Measurements from ENCODE around the gene RRAS2.
"Not testable (repeated sequence)": the region's sequence is repeated elsewhere in the genome, so short reads cannot be mapped to it uniquely, and the experiment has no call there.

RRAS2 gene

DNA sequence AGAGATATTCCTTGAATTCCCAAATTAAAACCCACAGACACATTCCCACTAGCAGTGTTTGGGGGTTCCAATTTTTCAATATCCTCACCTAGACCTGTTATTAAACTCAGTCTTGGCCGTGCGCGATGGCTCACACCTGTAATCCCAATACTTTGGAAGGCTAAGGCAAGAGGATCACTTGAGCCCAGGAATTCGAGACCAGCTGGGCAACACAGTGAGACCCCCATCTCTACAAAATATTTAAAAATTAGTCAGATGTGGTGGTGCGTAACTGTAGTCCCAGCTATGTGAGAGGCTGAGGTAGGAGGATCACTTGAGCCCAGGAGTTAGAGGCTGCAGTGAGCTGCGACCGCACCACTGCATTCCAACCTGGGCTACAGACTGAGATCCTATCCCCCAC is 53.3 kb downstream of the RRAS2 start:
- TF ChIP-seq, protein P1, sequence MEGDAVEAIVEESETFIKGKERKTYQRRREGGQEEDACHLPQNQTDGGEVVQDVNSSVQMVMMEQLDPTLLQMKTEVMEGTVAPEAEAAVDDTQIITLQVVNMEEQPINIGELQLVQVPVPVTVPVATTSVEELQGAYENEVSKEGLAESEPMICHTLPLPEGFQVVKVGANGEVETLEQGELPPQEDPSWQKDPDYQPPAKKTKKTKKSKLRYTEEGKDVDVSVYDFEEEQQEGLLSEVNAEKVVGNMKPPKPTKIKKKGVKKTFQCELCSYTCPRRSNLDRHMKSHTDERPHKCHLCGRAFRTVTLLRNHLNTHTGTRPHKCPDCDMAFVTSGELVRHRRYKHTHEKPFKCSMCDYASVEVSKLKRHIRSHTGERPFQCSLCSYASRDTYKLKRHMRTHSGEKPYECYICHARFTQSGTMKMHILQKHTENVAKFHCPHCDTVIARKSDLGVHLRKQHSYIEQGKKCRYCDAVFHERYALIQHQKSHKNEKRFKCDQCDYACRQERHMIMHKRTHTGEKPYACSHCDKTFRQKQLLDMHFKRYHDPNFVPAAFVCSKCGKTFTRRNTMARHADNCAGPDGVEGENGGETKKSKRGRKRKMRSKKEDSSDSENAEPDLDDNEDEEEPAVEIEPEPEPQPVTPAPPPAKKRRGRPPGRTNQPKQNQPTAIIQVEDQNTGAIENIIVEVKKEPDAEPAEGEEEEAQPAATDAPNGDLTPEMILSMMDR (IDR thresholded peaks at IDR 0.05; ENCODE audit: extremely low read depth, insufficient read depth, missing control alignments) = no peak
- DNase-seq (ENCODE audit: low spot score) = no peak
- in situ Hi-C loops (cut with MboI; ENCODE audit: low pct_unique_long_range_greater_than_20kb, low sequenced_read_pairs, unreplicated experiment) = no loop called here

DNA sequence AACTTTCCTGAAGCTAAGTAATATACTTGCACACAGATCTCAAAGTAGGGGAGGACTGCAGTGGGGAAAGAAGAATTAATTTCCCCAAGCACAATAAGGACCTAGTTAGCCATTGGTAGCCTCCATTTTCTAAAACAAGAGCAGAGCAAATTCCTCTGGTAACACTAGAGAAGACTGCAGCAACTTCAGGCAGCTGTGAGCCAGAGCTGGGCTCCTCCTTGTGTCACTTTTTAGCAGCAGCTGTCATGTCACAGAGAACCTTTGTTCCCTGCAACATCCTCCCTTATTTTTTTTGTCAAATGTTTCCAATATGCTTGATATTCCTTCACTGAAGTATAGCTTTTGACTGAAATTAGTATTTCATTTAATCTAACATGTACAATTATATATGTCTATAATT is 54.4 kb downstream of the RRAS2 start:
- in situ Hi-C loops (cut with MboI; ENCODE audit: low pct_unique_long_range_greater_than_20kb, low sequenced_read_pairs, unreplicated experiment) = no loop called here
- TF ChIP-seq, protein P1 (IDR thresholded peaks at IDR 0.05; ENCODE audit: extremely low read depth, insufficient read depth, missing control alignments) = no peak
- DNase-seq (ENCODE audit: low spot score) = no peak

DNA sequence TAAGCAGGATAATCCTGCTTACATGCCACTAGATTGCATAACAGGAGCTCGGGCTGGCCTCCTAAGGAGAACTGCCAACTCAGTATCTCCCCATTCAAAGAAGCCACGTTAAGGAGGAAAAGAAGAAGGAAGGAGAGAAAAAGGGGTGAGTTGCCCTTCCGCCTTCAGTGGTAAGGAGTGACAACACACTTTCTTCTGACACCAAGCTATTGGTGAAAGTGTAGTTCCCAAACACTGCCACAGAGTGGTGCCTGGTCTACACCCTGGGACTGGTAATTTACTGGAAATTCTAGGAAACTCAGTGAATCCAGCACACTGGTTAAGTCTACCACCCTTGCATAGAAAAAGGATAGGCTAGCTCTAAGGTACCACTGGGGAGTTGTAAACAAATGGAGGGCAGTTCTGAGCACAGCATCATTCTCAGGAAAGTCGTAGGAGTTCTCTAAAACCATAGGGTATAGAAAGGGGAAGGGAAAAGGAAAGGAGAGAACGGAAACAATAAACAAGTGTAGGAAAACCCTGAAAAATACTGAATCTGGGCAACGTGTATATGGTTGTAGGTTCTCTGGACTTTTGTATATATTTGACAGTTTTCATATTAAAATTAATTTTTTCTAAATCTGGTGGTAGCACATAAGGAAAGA is 58.2 kb downstream of the RRAS2 start:
- TF ChIP-seq, protein P1 (IDR thresholded peaks at IDR 0.05; ENCODE audit: extremely low read depth, insufficient read depth, missing control alignments) = peak; percentile 77
- in situ Hi-C loops (cut with MboI; ENCODE audit: low pct_unique_long_range_greater_than_20kb, low sequenced_read_pairs, unreplicated experiment) = no loop called here
- peak; percentile 33 for DNase-seq (ENCODE audit: low spot score)

DNA sequence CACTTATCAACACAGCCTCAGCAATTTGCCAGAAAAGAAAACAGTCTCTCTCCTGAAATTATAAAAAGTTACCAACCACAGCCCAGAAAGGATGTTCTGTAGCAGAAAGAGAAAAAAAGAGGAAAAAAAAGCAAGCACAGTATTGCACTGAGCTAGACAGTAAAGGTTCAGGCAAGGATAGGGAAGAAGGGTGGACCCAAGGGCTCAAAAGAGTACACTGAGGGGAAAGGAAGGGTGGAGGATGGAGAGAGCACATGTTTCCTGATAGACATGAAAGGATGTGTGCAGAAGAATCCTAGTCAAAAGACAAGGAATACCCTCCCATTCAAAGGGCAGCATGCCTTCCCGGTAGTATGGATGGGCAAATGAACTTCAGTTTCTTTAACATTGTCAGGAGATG is 59.1 kb downstream of the RRAS2 start:
- in situ Hi-C loops (cut with MboI; ENCODE audit: low pct_unique_long_range_greater_than_20kb, low sequenced_read_pairs, unreplicated experiment) = loop anchor here (25.0 kb wide), 1 partner anchor 162 kb away; no protein-coding TSS in a partner anchor
- DNase-seq (ENCODE audit: low spot score) = no peak

DNA sequence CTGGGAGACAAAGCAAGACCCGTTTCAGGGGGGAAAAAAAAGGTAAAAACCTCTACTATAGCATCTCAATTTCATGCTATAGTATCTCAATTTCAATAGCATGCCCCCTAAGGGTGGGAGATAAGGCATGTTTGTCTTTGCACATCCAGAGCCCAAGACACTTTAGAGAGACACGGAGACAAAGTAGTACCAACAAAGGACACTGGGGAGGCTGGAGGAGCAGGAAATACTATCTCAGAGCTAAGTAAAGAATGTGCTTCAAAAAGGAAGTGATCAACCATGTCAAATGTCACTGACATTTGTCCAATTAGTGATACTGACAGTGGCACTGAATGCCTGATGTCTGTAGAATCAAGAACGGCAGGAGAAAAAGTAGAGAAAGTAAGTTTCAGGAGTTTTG is 68.6 kb downstream of the RRAS2 start:
- TF ChIP-seq, protein P1 (IDR thresholded peaks at IDR 0.05; ENCODE audit: extremely low read depth, insufficient read depth, missing control alignments) = no peak
- in situ Hi-C loops (cut with MboI; ENCODE audit: low pct_unique_long_range_greater_than_20kb, low sequenced_read_pairs, unreplicated experiment) = loop anchor here (25.0 kb wide), 1 partner anchor 172 kb away; no protein-coding TSS in a partner anchor
- DNase-seq (ENCODE audit: low spot score) = no peak

More for the DNA sequence above, 59.1 kb downstream of the RRAS2 start:
- TF ChIP-seq, protein P1 (IDR thresholded peaks at IDR 0.05; ENCODE audit: extremely low read depth, insufficient read depth, missing control alignments) = no peak

DNA sequence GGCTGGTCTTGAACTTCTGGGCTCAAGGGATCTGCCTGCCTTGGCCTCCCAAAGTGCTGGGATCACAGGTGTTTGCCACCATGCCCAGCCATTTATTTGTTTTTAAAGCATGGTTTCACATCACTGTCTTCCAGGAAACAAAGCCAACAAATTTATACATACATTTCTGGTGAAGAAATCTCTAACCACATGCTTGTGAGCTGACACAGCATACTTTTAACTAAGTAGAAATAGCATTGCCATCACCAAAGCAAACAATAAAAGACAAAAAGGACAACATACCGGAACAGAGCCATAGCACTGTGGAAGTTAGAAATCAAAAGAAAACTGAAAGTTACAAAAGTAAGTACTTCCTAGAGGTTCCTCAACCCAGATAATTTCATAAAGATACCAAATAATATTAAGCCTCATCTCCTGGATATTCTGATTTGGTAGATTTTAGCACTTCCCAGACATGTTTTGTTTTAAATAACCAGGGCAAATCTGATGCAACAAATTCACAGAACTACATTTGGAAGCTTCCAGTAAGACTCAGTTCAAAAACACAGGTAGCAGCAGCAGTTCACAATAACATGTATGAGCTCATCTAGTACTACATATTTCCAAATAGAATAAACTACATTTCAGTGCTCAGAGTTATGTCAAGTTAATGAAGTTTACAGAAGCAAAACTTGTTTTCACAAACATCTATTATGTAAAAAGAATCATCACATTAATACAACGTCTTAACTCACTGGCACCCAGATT is 70.6 kb downstream of the RRAS2 start:
- DNase-seq (ENCODE audit: low spot score) = no peak
- TF ChIP-seq, protein P1 (IDR thresholded peaks at IDR 0.05; ENCODE audit: extremely low read depth, insufficient read depth, missing control alignments) = no peak
- in situ Hi-C loops (cut with MboI; ENCODE audit: low pct_unique_long_range_greater_than_20kb, low sequenced_read_pairs, unreplicated experiment) = loop anchor here (25.0 kb wide), 1 partner anchor 174 kb away; no protein-coding TSS in a partner anchor

DNA sequence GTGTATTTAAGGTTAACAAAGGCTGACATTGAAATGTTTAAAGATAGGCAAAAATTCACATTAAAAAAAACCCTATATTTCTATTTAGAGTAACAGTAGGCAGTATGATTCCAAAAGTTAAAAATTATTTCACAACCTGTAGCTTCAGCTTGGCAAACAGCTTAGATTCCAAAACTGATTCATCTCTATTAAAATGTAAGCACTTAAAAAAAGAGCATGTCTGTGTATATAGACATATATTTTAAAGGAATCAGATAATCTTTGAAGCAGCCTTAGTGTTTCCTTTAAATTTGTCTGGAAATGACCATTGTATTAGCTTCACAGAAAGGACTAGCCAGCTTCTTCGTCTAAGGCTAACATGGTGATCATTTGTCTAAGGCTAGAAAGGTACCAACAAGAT is 80.1 kb downstream of the RRAS2 start:
- DNase-seq (ENCODE audit: low spot score) = not testable (repeated sequence)
- in situ Hi-C loops (cut with MboI; ENCODE audit: low pct_unique_long_range_greater_than_20kb, low sequenced_read_pairs, unreplicated experiment) = loop anchor here (25.0 kb wide), 1 partner anchor 183 kb away; no protein-coding TSS in a partner anchor
